Measurements from ENCODE around the gene DTD1.

DTD1 gene

GRCh38 chr20:18628330-18628920 lies 40.6 kb downstream of the DTD1 start:
- TF ChIP-seq, protein P1, sequence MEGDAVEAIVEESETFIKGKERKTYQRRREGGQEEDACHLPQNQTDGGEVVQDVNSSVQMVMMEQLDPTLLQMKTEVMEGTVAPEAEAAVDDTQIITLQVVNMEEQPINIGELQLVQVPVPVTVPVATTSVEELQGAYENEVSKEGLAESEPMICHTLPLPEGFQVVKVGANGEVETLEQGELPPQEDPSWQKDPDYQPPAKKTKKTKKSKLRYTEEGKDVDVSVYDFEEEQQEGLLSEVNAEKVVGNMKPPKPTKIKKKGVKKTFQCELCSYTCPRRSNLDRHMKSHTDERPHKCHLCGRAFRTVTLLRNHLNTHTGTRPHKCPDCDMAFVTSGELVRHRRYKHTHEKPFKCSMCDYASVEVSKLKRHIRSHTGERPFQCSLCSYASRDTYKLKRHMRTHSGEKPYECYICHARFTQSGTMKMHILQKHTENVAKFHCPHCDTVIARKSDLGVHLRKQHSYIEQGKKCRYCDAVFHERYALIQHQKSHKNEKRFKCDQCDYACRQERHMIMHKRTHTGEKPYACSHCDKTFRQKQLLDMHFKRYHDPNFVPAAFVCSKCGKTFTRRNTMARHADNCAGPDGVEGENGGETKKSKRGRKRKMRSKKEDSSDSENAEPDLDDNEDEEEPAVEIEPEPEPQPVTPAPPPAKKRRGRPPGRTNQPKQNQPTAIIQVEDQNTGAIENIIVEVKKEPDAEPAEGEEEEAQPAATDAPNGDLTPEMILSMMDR (IDR thresholded peaks at IDR 0.05; ENCODE audit: insufficient read depth, low read depth, low read length, missing control alignments): peak; percentile 68
- no peak overlapping the region for H3K4me3 ChIP-seq (ENCODE audit: low read length)
- peak; percentile 27 for DNase-seq (ENCODE audit: low read depth)

DNA sequence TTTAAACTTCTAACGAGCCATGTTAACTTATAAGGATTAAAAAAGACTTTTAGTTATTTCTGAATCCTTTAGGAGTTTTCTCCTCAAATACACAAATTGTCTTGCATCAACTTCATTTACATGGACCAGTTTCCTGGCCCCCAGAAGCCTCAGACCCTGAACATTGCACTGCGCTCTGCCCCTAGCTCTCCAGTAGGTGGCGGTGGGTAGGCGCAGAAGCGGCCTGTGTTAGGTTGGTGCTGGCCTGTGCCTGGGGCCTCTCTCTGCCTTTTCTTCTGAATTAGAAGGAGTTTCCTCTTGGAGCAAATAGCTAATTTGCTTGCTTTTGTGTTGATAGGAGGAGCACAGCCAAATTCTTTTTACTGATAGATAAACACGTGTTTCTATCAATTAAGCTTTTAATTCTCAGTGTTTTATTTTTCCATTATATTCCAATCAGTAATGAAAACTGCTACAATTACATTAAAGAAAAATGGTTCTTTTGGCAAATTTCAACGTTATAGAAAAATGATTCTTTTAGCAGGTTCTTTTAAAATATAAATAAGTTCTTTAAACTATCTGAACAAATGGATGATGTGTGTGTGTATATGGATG lies 44.4 kb downstream of the DTD1 start:
- H3K4me3 ChIP-seq (ENCODE audit: low read length): no peak overlapping the region
- TF ChIP-seq, protein P1 (IDR thresholded peaks at IDR 0.05; ENCODE audit: insufficient read depth, low read depth, low read length, missing control alignments): peak; percentile 100
- DNase-seq (ENCODE audit: low read depth): peak; percentile 62

GRCh38 chr20:18633411-18633810 lies 45.6 kb downstream of the DTD1 start:
- TF ChIP-seq, protein P1 (IDR thresholded peaks at IDR 0.05; ENCODE audit: insufficient read depth, low read depth, low read length, missing control alignments): no peak
- no peak overlapping the region for H3K4me3 ChIP-seq (ENCODE audit: low read length)
- DNase-seq (ENCODE audit: low read depth): no peak

GRCh38 chr20:18634501-18634900 lies 46.6 kb downstream of the DTD1 start:
- DNase-seq (ENCODE audit: low read depth): no peak
- no peak overlapping the region for H3K4me3 ChIP-seq (ENCODE audit: low read length)
- TF ChIP-seq, protein P1 (IDR thresholded peaks at IDR 0.05; ENCODE audit: insufficient read depth, low read depth, low read length, missing control alignments): no peak

DNA sequence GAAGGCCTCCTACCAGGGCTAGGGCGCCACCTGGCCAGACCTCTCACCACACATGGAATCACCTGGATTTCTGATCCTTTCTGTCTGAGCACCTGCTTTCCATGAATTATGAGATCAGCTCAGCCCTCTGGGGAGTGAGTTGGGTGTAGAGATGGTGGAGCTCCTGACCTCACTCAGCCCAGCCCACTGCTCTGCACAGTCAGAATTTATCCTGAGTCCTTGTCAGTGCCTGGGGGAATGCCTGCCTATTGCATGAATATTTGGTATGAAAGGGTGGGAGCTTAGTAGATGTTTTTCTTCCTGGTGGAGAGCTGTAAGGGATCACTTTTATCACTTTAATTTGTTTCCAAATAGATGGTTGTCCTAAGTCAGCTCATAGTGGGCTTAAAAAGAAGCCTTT lies 47.5 kb downstream of the DTD1 start:
- DNase-seq (ENCODE audit: low read depth): peak; percentile 13
- TF ChIP-seq, protein P1 (IDR thresholded peaks at IDR 0.05; ENCODE audit: insufficient read depth, low read depth, low read length, missing control alignments): no peak

DNA sequence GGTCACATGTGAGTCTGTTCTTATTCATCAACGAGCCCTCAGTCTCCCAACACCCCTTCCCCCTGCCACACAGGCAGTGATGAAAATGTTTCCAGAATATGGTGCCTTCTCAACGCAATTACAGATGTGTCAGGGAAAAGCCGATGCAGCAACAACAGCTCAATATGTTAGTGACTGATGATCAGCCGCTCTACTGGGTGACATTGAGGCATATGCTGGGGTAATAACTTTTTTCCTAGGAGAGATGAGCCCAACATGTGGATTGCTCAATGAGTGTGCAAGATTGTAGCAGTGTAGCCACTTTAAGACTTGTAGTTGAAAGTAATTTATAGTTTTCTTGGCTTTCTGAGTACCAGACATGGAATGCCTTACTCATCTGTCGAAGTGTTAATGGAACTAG lies 49.4 kb downstream of the DTD1 start:
- no peak for DNase-seq (ENCODE audit: low read depth)
- TF ChIP-seq, protein P1 (IDR thresholded peaks at IDR 0.05; ENCODE audit: insufficient read depth, low read depth, low read length, missing control alignments): no peak
- H3K4me3 ChIP-seq (ENCODE audit: low read length): no peak overlapping the region

More for the DNA sequence above, 47.5 kb downstream of the DTD1 start:
- no peak overlapping the region for H3K4me3 ChIP-seq (ENCODE audit: low read length)

DNA sequence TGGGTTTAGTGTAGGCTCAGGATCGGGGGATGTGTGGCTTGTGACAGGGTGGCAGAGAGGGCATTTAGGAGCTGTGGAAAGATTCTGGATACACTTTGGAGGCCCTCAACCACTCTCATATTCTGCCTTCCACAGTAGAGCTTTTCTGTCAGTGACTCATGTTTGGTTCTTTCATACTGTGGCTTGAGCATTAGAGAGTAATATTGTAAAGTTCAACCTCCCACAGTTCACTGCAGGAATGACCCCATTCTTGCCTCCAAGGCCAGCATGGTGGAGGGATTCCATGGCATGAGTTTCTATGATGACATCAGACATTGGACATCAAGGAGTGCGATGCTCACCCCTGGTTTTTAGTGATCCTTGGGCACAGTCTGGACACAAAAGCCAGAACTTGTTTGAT lies 50.9 kb downstream of the DTD1 start:
- no peak overlapping the region for H3K4me3 ChIP-seq (ENCODE audit: low read length)
- TF ChIP-seq, protein P1 (IDR thresholded peaks at IDR 0.05; ENCODE audit: insufficient read depth, low read depth, low read length, missing control alignments): no peak
- no peak for DNase-seq (ENCODE audit: low read depth)
